HG03135 (cell line): ENCODE data around the gene TP53AIP1.
A peak's percentile ranks its signal among the peaks of the same experiment; 100 is the strongest.

ENCODE experiments used
- ATAC-seq: cut with Tn5 transposase; IDR thresholded peaks from one replicate; pipeline ENCODE4 v1.9.1; 2021; ENCODE audit warnings: mild to moderate bottlenecking, moderate library complexity; ENCODE audit not compliant: unreplicated experiment

TP53AIP1 gene

GRCh38 chr11:128942817-128943427 lies at the start of gene TP53AIP1:
Gene TP53AIP1 (minus strand): TSS chr11:128942871. CDS start chr11:128937818, 5,053 bp downstream.
- no peak for ATAC-seq

- no peak for ATAC-seq
These were observed 45.7 kb upstream of the TP53AIP1 start for GRCh38 chr11:128988242-128988970.

DNA sequence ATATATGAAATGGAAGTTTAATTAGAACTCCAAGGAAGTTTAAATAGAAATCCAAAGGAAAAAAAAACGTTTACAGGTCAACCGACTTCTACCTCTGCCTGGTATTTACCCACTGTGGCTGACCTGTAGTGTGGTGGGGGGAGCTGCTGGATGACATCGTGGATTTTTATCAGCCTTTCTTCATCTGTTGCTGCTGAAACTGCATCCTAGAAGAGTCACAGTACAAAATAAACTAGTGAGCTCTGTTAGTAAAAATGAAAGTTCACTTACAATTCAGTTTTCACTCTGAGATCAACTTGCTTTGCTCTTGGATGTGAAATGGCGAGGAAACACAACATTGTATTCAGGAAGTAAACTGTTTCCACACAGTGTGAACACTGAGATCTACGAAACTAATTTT lies 43.2 kb upstream of the TP53AIP1 start:
- no peak for ATAC-seq

- no peak for ATAC-seq
These were observed 40.4 kb upstream of the TP53AIP1 start for GRCh38 chr11:128983023-128983422.

DNA sequence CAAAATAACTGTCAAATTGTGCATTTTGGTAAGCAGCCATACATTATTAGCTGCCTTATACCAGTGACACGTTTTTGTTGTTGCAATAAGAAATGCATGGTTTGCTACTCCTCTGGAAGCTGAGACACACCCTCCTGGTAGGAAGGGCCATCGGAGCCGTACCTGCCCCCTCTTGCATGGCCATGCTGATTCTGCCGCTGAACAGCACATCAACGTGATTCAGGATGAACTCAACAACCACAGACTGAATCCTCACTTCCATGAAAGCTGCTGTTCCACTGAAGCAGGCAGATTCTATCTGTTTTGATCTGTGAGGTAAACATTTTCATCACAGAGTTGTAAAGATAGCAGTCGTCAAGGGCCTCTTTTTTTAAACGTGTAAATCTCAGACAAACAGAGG lies 38.6 kb upstream of the TP53AIP1 start:
- no peak for ATAC-seq

DNA sequence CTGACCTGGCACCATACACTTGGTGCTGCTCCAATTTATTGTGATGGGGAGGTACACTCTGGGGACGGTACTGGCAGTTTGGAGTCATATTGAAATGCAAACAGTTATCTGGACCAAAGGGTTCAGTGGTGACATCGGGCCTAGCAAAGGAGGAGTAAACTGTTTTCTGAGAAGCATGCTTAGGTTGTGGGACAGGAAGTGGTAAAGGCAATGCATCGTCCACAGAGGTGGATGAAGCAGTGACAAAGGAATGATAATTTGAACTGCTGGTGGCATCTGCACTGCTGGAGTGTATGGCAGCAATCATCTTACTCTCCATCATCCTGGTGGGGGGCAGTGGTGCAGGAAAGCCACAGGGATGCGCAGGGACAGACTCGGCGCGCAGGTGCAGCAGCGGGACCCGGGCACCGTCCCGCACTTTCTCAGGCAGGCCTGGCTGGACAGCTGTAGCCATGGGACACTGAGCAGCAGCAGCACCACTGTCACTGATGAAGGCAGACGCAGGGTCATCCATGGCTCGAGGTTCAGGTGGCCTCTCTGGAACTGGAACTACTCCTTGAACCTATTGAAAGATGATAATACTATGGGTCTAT lies 28.0 kb upstream of the TP53AIP1 start:
- ATAC-seq, result no peak

DNA sequence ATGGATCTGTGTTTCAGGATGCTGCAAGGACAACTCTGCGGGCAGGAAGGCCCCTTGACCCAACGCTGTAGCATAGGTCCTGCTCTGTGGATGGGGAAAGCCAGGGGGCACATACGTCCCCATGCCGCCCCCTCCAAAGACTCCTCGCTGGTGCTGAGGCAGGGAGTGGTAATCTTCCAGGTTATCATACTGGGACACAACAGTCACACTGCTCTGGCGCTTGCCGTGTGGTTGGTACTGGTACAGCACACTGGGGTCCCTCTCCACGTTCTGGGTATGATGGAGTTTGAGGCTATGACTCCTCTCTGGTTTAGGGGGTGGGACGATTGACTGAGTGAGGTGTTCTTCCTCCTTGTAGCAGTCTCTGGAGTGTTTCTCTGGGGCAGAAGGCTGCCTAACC lies 26.2 kb upstream of the TP53AIP1 start:
- no peak for ATAC-seq

DNA sequence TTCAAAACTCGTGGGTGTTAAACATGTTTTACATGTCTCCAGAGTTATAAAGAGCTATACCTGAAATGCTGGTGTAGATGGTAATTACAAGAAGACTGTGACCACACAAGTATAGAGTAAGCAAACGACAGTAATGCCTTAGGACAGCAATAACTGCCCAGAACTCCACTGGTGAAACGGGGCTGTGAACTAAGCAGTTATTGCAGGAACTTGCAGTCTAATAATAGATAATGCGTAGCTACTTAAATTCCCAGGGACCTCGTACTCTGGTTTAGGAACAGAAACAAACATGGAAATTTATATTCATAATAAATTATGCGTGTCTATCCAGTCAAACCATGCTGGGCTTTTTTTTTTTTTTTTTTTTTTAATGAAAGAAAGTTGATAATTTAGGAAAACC lies 24.9 kb upstream of the TP53AIP1 start:
- no peak for ATAC-seq

- peak; percentile 95 for ATAC-seq
These were observed 22.8 kb upstream of the TP53AIP1 start for GRCh38 chr11:128965485-128965884.

DNA sequence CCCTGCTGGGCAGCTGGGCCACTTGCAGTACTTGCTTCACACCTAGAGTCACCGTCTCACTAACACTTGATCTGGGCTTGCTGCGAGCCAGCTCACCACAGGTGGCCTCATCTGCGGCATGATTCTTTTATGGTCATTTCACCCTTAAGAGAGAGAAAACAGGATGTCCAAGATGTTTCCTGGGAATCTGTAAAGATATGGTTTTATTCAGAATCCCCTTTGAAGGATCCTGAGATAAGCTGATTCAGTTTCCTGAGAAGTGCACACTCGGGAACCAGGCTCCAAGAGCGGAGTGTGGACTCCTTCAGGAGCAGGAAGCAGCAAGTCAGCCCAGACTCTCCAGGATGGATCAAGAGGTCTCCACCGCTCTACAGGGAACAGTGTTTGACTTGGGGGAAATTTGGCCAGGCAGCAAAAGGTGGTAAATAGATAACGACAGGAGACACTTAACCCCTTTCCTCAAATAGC lies 21.8 kb upstream of the TP53AIP1 start:
- no peak for ATAC-seq

DNA sequence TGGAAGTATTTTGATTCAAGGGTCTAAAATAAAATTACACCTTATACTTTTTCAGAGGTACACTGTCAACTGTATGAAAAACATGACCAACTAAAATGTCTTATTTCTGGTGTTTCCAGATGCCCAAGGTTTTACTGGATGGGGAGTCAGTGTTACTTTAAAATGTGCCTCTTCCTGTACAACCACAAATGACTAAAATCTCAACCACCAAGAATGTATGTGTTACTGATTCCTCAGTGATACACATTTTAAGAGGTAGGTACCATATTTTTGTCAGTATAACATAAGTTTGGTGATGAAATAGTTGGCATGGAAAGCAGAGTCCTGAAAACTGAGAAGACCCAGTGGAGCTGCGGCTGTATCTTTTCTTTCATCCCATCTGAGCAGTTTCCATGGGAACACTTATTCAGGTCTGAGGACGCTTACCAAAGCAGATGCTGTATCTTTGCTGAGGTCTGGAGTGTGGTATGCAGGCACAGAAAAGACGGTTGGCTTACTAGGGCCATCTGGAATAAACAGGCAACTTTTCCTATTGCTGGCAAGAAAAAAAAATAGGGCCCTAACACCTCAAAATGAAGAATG lies 21.2 kb upstream of the TP53AIP1 start:
- no peak for ATAC-seq

DNA sequence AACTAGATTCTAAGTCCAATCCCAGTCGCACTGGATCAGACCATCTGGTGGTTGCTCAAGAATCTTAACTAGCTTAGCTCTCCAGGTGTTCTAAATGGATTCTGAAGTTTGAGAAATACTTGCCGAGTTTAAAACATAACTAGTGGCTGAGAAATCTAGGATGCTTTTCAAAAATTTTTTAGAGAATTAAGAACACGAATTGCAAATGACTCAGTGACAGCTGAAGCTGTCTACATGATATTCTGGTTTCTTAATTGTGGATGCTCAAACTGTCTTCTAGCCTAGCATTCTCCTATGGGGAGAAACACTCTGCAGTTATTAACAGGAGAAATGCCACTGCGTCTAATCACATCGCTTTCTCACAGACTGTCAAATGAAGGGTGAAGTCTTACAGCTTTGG lies 20.2 kb upstream of the TP53AIP1 start:
- ATAC-seq, result no peak

- no peak for ATAC-seq
These were observed 19.0 kb upstream of the TP53AIP1 start for GRCh38 chr11:128961645-128962044.

DNA sequence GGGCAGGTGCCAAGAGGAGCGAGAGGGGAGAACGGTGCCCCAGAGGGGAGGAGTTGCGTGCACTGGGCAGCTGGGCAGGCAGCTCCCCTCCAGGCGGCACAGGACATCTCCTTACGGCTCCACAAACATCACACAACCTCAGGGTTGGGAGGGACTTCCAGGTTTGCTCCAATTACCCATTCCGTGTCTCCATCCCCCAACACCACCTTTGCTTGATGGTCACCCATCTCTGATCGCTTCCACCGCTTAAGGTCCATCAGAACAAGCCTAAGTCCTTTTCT lies 14.5 kb upstream of the TP53AIP1 start:
- ATAC-seq, result no peak

DNA sequence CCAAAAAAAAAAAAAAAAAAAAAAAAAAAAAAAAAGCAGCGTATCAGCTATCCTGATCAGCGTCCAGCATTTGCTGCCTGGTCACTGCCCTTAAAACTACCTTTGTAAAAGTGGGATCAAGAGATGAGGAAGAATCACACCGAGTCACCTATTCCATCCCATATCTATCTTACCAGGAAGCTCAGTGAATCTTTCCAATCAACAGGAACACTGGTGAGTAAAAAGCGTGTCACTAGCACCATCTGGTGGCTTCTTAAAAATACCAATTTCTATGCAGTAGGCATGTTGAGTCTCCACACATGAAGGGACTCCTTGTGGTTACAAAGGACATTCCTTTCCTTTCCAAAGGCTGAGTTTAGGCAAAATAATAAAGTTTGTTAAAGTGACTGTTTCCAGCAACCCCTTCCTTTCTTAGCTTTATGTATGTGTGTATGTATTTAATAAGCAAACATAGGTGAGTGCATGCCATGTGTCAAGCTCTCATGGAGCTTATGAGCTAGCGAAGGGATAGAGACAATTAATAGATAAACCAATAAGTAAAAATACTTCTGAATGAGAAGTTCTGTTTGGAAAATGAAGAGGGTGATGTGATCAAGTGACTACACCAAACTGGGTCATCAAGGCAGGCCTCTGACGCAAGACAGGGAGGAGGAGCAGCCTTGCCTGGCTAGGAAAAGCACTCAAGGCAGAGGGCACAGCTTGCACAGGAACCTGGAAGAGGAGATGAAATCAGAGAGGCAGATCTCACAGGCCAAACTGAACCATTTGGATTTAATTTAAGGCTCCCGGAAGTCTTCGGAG lies 13.9 kb upstream of the TP53AIP1 start:
- ATAC-seq, result no peak

DNA sequence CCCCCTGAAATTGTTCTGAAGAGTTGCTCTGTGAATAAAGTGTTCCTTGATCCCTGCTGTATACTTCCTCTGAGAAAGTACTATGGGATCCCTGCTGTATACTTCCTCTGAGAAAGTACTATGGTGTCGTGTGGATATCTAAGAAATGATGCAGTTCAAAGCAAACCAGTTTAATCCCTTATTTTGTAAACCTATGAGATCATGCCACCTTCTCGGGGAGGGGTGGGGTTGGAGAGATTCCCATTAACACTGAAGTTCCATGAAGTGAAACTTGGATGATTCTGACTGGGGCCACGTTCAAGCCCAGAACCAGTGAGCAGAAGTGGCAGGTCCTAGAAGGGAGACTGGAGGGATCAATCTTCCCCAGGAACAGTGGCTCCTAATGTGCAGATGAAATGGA lies 13.0 kb upstream of the TP53AIP1 start:
- ATAC-seq, result no peak

DNA sequence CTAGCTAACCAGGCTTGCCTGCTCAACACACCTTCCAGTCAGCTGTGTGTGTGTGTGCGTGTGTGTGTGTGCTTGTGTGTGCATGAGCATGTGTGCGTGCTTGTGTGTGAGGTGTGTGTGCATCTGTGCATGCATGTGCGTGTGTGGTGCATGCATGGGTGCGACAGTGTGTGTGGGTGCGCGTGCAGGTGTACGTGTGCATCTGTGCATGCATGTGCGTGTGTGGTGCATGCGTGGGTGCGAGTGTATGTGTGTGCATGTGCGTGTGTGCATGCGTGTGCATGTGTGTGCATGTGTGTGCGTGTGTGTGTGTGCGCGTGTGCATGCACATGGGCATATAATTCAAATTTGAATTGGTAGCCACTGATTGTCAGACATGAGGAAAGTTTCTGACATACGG lies 10.5 kb upstream of the TP53AIP1 start:
- ATAC-seq, result no peak

DNA sequence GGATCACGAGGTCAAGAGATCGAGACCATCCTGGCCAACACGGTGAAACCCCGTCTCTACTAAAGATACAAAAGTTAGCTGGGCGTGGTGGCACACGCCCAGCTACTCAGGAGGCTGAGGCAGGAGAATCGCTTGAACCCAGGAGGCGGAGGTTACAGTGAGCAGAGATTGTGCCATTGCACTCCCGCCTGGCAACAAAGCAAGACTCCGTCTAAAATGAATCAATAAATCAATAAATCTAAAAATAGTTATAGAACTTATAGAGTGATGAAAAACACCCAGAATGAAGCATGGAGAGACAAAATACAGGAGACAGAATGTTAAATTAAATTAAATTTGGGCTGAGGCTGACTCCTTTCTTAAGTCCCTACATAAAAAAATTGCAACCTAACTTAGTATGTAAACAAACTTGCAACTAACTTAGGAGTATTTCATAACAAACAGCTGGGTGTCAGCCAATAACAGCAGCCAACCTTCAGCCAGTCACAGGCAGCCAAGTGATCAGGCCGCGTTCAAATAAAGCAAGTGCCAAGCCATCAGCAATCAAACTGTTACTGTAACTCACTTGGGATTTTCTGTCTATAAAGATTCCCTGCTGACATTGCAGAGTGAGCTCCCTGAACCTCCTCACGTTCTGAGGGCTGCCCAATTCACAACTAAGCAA lies 7.3 kb upstream of the TP53AIP1 start:
- ATAC-seq, result no peak

GRCh38 chr11:128948583-128948982 lies 5.9 kb upstream of the TP53AIP1 start:
- no peak for ATAC-seq

DNA sequence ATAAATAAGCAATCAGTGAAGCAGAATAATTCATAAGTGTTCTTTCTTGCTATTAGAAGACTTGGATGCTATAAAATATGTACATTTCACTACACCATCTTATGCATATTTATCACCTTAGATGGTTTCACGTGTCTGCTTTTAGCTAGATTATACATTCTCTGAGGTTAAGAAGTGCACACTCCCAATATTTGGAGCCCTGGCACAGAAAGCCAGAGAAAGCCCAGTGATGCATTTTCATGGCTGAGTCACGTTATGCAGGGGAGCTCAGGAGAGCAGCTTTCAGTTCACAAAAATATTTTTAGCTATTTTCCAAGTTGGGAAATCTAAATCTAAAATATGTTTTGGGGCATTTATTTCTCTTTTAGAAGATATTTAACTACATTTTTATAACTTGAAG lies 5.1 kb upstream of the TP53AIP1 start:
- ATAC-seq, result no peak

GRCh38 chr11:128946648-128947047 lies 4.0 kb upstream of the TP53AIP1 start:
- ATAC-seq, result no peak
